H7 (cell line): ENCODE data around the gene FAM156B. TPM values are rescaled to one million over a fixed set of nuclear protein-coding genes. Genes with fewer than 3 reads are reported as not detected.
"Not testable (repeated sequence)": the region's sequence is repeated elsewhere in the genome, so short reads cannot be mapped to it uniquely, and the experiment has no call there.

Experiments used
- DNase-seq: peaks from one replicate; pipeline ENCODE4 v3.0.0; 2012
- H3K27me3 ChIP-seq: 2 replicates; pipeline ENCODE4 v1.6.0; 2011; ENCODE audit warnings: mild to moderate bottlenecking, low read length; ENCODE audit not compliant: control insufficient read depth, insufficient read depth
- H3K36me3 ChIP-seq: replicated peaks from 2 replicates; pipeline ENCODE4 v1.5.1; 2011; ENCODE audit warnings: low read length; ENCODE audit not compliant: control insufficient read depth, insufficient read depth
- H3K4me3 ChIP-seq: 2 replicates; pipeline ENCODE4 v1.5.1; 2011; ENCODE audit warnings: low read depth, mild to moderate bottlenecking, control low read depth, low read length, moderate library complexity; ENCODE audit not compliant: insufficient read depth
- total RNA-seq: library from RNA; depleted of rRNA; stranded (reverse); fragments of >200 nt; shearing (Covaris generic); gene quantifications from 2 replicates; pipeline ENCODE4 v1.2.3, GENCODE V29; 2014

Gene FAM156B
- total RNA-seq, 1 experiment from 2014 or later = 21.5 TPM

- not testable (repeated sequence) for H3K4me3 ChIP-seq, H3K27me3 ChIP-seq, DNase-seq, H3K36me3 ChIP-seq
Measured at GRCh38 chrX:52905531-52905930, 8.4 kb downstream of the FAM156B start.

GRCh38 chrX:52906072-52906471, 8.9 kb downstream of the FAM156B start:
- not testable (repeated sequence) for DNase-seq, H3K4me3 ChIP-seq, H3K36me3 ChIP-seq, H3K27me3 ChIP-seq

- H3K27me3 ChIP-seq, H3K36me3 ChIP-seq, DNase-seq, H3K4me3 ChIP-seq: not testable (repeated sequence)
Measured at GRCh38 chrX:52907137-52907536, 10.0 kb downstream of the FAM156B start.

DNA sequence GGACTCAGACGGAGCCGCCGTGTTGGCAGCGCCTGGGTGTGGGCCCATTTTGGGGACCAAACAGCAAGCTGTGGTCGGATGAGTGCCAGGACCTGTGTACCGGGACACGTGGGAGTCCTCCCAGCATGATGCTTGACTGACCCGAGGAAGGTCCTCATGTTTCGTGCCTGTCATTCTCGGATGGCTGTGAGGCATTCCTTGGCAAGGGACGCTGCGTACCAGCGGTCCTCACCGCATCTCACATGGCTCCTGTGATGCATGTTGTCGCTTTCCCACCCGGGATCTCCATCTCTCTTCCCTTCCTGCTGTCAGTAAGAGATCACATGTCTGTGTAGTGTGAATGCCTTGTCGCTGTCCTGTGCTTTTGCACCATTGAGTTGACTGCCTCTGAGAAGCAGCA, 10.8 kb downstream of the FAM156B start:
- H3K36me3 ChIP-seq, DNase-seq, H3K4me3 ChIP-seq, H3K27me3 ChIP-seq: not testable (repeated sequence)

DNA sequence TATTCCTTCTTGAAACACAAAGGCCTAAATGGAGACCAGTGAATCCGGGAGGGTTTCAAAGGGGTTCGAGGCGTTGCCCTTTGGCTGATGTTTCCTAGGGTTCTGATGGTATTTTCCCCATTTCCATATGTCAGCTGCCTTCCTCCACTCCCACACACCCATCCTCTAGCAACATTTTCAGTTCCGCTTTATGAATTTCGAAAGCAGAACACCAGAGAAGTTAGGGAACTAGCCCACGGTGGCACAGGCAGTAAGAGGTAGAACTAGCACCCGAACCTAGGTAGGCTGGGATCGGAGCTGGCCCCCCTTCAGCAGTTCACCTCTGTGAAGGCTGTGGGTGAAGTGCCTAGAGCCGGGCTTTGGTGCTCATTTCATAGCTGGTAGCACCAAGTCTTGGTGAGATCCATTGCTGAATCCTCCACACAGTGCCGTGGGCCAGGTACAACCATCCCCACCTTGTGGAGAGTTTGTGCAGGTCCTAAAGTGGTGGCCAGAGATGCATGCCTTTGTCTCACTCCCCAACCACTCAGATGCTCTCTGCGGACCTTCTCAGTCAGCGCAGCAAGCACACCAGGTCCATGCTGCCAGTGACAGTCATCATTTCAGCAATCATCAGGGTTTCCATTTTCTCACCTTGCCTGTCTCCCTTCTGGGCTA, 12.3 kb downstream of the FAM156B start:
- H3K36me3 ChIP-seq, H3K27me3 ChIP-seq, H3K4me3 ChIP-seq, DNase-seq: not testable (repeated sequence)

- not testable (repeated sequence) for H3K27me3 ChIP-seq, DNase-seq, H3K4me3 ChIP-seq, H3K36me3 ChIP-seq
Measured at GRCh38 chrX:52913681-52914080, 16.6 kb downstream of the FAM156B start.

GRCh38 chrX:52914704-52915103, 17.6 kb downstream of the FAM156B start:
- H3K27me3 ChIP-seq, H3K4me3 ChIP-seq, H3K36me3 ChIP-seq, DNase-seq: not testable (repeated sequence)

GRCh38 chrX:52923781-52924241, 26.7 kb downstream of the FAM156B start:
- DNase-seq = no peak
- Histone ChIP-seq H3K4me3 (no peak overlapping the region), H3K27me3 (no peaks in the 10 kb centered on the region), H3K36me3 (no peaks in the 10 kb centered on the region)

DNA sequence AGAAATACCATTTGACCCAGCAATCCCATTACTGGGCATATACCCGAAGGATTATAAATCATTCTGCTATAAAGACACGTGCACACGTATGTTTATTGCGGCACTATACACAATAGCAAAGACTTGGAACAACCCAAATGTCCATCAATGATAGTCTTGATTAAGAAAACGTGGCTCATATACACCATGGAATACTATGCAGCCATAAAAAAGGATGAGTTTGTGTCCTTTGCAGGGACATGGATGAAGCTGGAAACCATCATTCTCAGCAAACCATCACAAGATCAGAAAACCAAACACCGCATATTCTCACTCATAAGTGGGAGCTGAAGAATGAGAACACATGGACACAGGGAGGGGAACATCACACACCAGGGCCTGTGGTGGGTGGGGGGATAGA, 33.1 kb downstream of the FAM156B start:
- not testable (repeated sequence) for H3K36me3 ChIP-seq, DNase-seq, H3K27me3 ChIP-seq, H3K4me3 ChIP-seq

DNA sequence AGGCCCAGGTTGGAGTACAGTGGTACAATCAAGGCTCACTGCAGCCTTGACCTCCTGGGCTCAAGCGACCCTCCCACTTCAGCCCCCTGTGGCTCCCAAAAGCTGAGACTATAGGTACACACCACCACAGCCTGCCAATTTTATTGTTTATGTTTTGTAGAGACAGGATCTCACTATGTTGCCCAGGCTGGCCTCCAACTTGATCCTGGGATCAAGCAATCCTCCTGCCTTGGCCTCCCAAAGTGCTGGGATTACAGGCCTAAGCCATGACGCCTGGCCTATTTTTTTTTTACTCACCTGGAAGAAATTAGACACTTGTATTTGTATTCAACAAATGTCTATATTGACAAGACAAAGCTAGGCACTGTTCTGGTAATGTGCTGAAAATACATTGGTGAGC, 36.1 kb downstream of the FAM156B start:
- Histone ChIP-seq H3K4me3 (no peak overlapping the region), H3K36me3 (no peaks in the 10 kb centered on the region), H3K27me3 (no peaks in the 10 kb centered on the region)
- no peak for DNase-seq

GRCh38 chrX:52933976-52934703, 37.0 kb downstream of the FAM156B start:
- no peak for DNase-seq
- Histone ChIP-seq H3K36me3 (no peaks in the 10 kb centered on the region), H3K4me3 (peak overlapping the region; percentile 72), H3K27me3 (no peaks in the 10 kb centered on the region)

- peak; percentile 93 for DNase-seq
- H3K36me3 ChIP-seq = no peaks in the 10 kb centered on the region
- H3K4me3 ChIP-seq = peak overlapping the region; percentile 72
- H3K27me3 ChIP-seq = no peaks in the 10 kb centered on the region
Measured at GRCh38 chrX:52934704-52935469, 37.8 kb downstream of the FAM156B start.

DNA sequence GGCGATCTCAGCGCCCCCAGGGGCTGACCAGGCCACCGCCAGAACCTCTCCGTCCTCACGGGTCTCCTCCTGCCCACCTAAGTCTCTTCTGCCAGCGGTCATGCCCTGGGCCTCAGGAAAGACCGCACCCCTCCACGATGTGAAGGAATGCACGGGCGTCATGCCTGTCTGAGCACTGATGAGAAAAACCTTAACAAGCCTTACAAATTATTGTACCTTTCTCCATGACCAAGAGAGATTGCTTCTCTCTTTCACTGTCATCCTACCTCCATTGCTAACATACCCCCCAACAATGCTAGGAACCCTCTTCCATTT, 38.3 kb downstream of the FAM156B start:
- not testable (repeated sequence) for DNase-seq, H3K27me3 ChIP-seq, H3K36me3 ChIP-seq
- peak overlapping the region; percentile 72 for H3K4me3 ChIP-seq

DNA sequence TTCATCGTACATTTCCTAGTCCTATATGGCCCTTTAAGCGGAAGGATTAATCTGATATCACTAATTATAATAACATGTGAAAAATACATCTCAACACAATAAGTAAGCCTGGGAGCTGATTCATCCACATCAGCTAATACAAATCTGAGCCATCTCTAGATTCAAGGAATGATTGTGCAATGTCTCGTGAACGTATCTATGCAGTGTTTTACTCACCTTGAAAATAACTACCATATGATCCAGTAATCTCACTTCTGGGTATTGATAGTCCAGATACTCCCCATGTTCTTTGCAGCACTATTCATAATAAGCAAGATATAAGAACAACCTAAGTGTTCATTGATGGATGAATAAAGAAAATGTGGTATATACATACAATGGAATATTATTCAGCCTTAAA, 43.6 kb downstream of the FAM156B start:
- not testable (repeated sequence) for DNase-seq, H3K36me3 ChIP-seq, H3K27me3 ChIP-seq, H3K4me3 ChIP-seq

- not testable (repeated sequence) for H3K4me3 ChIP-seq, H3K27me3 ChIP-seq, H3K36me3 ChIP-seq, DNase-seq
Measured at GRCh38 chrX:52941728-52942127, 44.6 kb downstream of the FAM156B start.
